Activated T-cell treated with anti-CD3 and anti-CD28 coated beads, Interleukin-2, amount 50 U/mL, for 4 hours (primary cell): ENCODE measurements around the gene WT1. TPM values are rescaled to one million over a fixed set of nuclear protein-coding genes. Genes with fewer than 3 reads are reported as not detected.

Experiments used
- ATAC-seq, 2 donors: fragments of 200-7000 bp; cut with Tn5 transposase; one replicate each; pipeline ENCODE4 v1.10.0; 2021
- DNase-seq: peaks from one replicate; pipeline ENCODE4 v3.0.0-alpha.2; 2020
- H3K27me3 Mint-ChIP-seq: one replicate; pipeline ENCODE4 v1.8.0; 2021; ENCODE audit warnings: low read depth, mixed read lengths
- H3K36me3 Mint-ChIP-seq: one replicate; pipeline ENCODE4 v1.8.0; 2022; ENCODE audit warnings: mixed read lengths; ENCODE audit not compliant: insufficient read depth
- H3K4me1 Mint-ChIP-seq: one replicate; pipeline ENCODE4 v1.8.0; 2021; ENCODE audit warnings: low read depth, mixed read lengths
- H3K4me3 Mint-ChIP-seq: one replicate; pipeline ENCODE4 v1.8.0; 2021; ENCODE audit warnings: mild to moderate bottlenecking, moderate library complexity, mixed read lengths
- H3K9me3 Mint-ChIP-seq: one replicate; pipeline ENCODE4 v1.8.0; 2021; ENCODE audit warnings: mixed read lengths
- total RNA-seq, 3 donors: library from RNA; stranded (reverse); gene quantifications; one replicate each; pipeline ENCODE4 v1.2.1, GENCODE V29; 2021

WT1 gene
- total RNA-seq, 3 donors from 2014 or later, result 0.18 to 0.30 TPM; not detected in 1

GRCh38 chr11:32395127-32395526, 40.2 kb downstream of the WT1 start:
- H3K9me3 Mint-ChIP-seq, result no peaks in the 10 kb centered on the region
- DNase-seq (no peak), ATAC-seq (no peak)
- no peaks in the 10 kb centered on the region for H3K36me3 Mint-ChIP-seq
- no peaks in the 10 kb centered on the region for H3K4me1 Mint-ChIP-seq
- H3K27me3 Mint-ChIP-seq, result peaks cover 5% of the 10 kb centered on the region
- no peak overlapping the region for H3K4me3 Mint-ChIP-seq

GRCh38 chr11:32392840-32393239, 42.5 kb downstream of the WT1 start:
- no peaks in the 10 kb centered on the region for H3K36me3 Mint-ChIP-seq
- no peak overlapping the region for H3K4me3 Mint-ChIP-seq
- no peaks in the 10 kb centered on the region for H3K9me3 Mint-ChIP-seq
- ATAC-seq (no peak), DNase-seq (no peak)
- H3K27me3 Mint-ChIP-seq, result peaks cover 5% of the 10 kb centered on the region
- H3K4me1 Mint-ChIP-seq, result no peaks in the 10 kb centered on the region

GRCh38 chr11:32391956-32392553, 43.3 kb downstream of the WT1 start:
- Mint-ChIP-seq H3K4me3 (no peak overlapping the region), H3K4me1 (no peaks in the 10 kb centered on the region), H3K36me3 (no peaks in the 10 kb centered on the region), H3K27me3 (peaks cover 2% of the 10 kb centered on the region), H3K9me3 (no peaks in the 10 kb centered on the region)
- ATAC-seq, result no peak
- no peak for DNase-seq

- no peaks in the 10 kb centered on the region for H3K4me1 Mint-ChIP-seq
- no peak overlapping the region for H3K4me3 Mint-ChIP-seq
- DNase-seq (no peak), ATAC-seq (no peak)
- H3K36me3 Mint-ChIP-seq, result no peaks in the 10 kb centered on the region
- no peaks in the 10 kb centered on the region for H3K9me3 Mint-ChIP-seq
- H3K27me3 Mint-ChIP-seq, result peaks cover 2% of the 10 kb centered on the region
Observed at GRCh38 chr11:32391479-32391878, 43.9 kb downstream of the WT1 start.

- DNase-seq (no peak), ATAC-seq (no peak)
- no peaks in the 10 kb centered on the region for H3K9me3 Mint-ChIP-seq
- H3K27me3 Mint-ChIP-seq, result peaks cover 1% of the 10 kb centered on the region
- H3K4me1 Mint-ChIP-seq, result no peaks in the 10 kb centered on the region
- H3K36me3 Mint-ChIP-seq, result no peaks in the 10 kb centered on the region
- no peak overlapping the region for H3K4me3 Mint-ChIP-seq
Observed at GRCh38 chr11:32390712-32391111, 44.6 kb downstream of the WT1 start.

GRCh38 chr11:32388871-32389770, 46.2 kb downstream of the WT1 start:
- ATAC-seq (no peak), DNase-seq (no peak)
- Mint-ChIP-seq H3K27me3 (peaks cover 3% of the 10 kb centered on the region), H3K4me1 (no peaks in the 10 kb centered on the region), H3K4me3 (no peak overlapping the region), H3K36me3 (no peaks in the 10 kb centered on the region), H3K9me3 (no peaks in the 10 kb centered on the region)

- DNase-seq (no peak), ATAC-seq (no peak)
- Mint-ChIP-seq H3K36me3 (no peaks in the 10 kb centered on the region), H3K27me3 (peaks cover 8% of the 10 kb centered on the region), H3K9me3 (no peaks in the 10 kb centered on the region), H3K4me1 (no peaks in the 10 kb centered on the region), H3K4me3 (no peak overlapping the region)
Observed at GRCh38 chr11:32388365-32388764, 47.0 kb downstream of the WT1 start.

- peaks cover 8% of the 10 kb centered on the region for H3K27me3 Mint-ChIP-seq
- H3K36me3 Mint-ChIP-seq, result no peaks in the 10 kb centered on the region
- no peak for DNase-seq
- no peaks in the 10 kb centered on the region for H3K4me1 Mint-ChIP-seq
- H3K9me3 Mint-ChIP-seq, result no peaks in the 10 kb centered on the region
- H3K4me3 Mint-ChIP-seq, result no peak overlapping the region
- ATAC-seq, result no peak
Observed at GRCh38 chr11:32387411-32387810, 47.9 kb downstream of the WT1 start.

GRCh38 chr11:32386770-32387377, 48.5 kb downstream of the WT1 start:
- no peak for DNase-seq
- no peaks in the 10 kb centered on the region for H3K4me1 Mint-ChIP-seq
- H3K4me3 Mint-ChIP-seq, result no peak overlapping the region
- H3K36me3 Mint-ChIP-seq, result no peaks in the 10 kb centered on the region
- H3K9me3 Mint-ChIP-seq, result no peaks in the 10 kb centered on the region
- peaks cover 8% of the 10 kb centered on the region for H3K27me3 Mint-ChIP-seq
- no peak for ATAC-seq

GRCh38 chr11:32385998-32386397, 49.3 kb downstream of the WT1 start:
- DNase-seq (no peak), ATAC-seq (no peak)
- no peaks in the 10 kb centered on the region for H3K36me3 Mint-ChIP-seq
- no peak overlapping the region for H3K4me3 Mint-ChIP-seq
- peaks cover 8% of the 10 kb centered on the region for H3K27me3 Mint-ChIP-seq
- no peaks in the 10 kb centered on the region for H3K9me3 Mint-ChIP-seq
- H3K4me1 Mint-ChIP-seq, result no peaks in the 10 kb centered on the region

- Mint-ChIP-seq H3K9me3 (no peaks in the 10 kb centered on the region), H3K36me3 (no peaks in the 10 kb centered on the region), H3K4me3 (no peak overlapping the region), H3K4me1 (no peaks in the 10 kb centered on the region), H3K27me3 (peaks cover 8% of the 10 kb centered on the region)
- ATAC-seq, result no peak
- DNase-seq, result no peak
Observed at GRCh38 chr11:32382339-32383049, 52.8 kb downstream of the WT1 start.

GRCh38 chr11:32381179-32381578, 54.2 kb downstream of the WT1 start:
- H3K27me3 Mint-ChIP-seq, result peaks cover 11% of the 10 kb centered on the region
- H3K9me3 Mint-ChIP-seq, result no peaks in the 10 kb centered on the region
- no peak overlapping the region for H3K4me3 Mint-ChIP-seq
- H3K36me3 Mint-ChIP-seq, result no peaks in the 10 kb centered on the region
- DNase-seq (no peak), ATAC-seq (peak in 1 of 2 donors; percentile 9)
- no peaks in the 10 kb centered on the region for H3K4me1 Mint-ChIP-seq

GRCh38 chr11:32379719-32380118, 55.6 kb downstream of the WT1 start:
- no peaks in the 10 kb centered on the region for H3K9me3 Mint-ChIP-seq
- H3K4me1 Mint-ChIP-seq, result no peaks in the 10 kb centered on the region
- DNase-seq (no peak), ATAC-seq (no peak)
- peaks cover 11% of the 10 kb centered on the region for H3K27me3 Mint-ChIP-seq
- no peak overlapping the region for H3K4me3 Mint-ChIP-seq
- H3K36me3 Mint-ChIP-seq, result no peaks in the 10 kb centered on the region

- ATAC-seq, result no peak
- H3K4me3 Mint-ChIP-seq, result no peak overlapping the region
- H3K36me3 Mint-ChIP-seq, result no peaks in the 10 kb centered on the region
- H3K4me1 Mint-ChIP-seq, result no peaks in the 10 kb centered on the region
- no peaks in the 10 kb centered on the region for H3K9me3 Mint-ChIP-seq
- no peak for DNase-seq
- H3K27me3 Mint-ChIP-seq, result peaks cover 3% of the 10 kb centered on the region
Observed at GRCh38 chr11:32375826-32376225, 59.5 kb downstream of the WT1 start.
